Forelimb muscle (tissue), 1 donor: ENCODE results near the gene ZNF598. TPM values are rescaled to one million over a fixed set of nuclear protein-coding genes. Genes with fewer than 3 reads are reported as not detected.
"Not testable (repeated sequence)": the region's sequence is repeated elsewhere in the genome, so short reads cannot be mapped to it uniquely, and the experiment has no call there.

ENCODE experiments used
- DNase-seq: peaks from one replicate; pipeline ENCODE4 v3.0.0-alpha.2; 2013; ENCODE audit warnings: low read depth
- polyA plus RNA-seq: library from polyadenylated mRNA; unstranded; fragments of 120-200 nt; gene quantifications from one replicate; pipeline ENCODE4 v1.2.1, GENCODE V29; 2013; ENCODE audit not compliant: insufficient read length

The ZNF598 gene
- polyA plus RNA-seq, 1 donor, result 24.9 TPM

DNA sequence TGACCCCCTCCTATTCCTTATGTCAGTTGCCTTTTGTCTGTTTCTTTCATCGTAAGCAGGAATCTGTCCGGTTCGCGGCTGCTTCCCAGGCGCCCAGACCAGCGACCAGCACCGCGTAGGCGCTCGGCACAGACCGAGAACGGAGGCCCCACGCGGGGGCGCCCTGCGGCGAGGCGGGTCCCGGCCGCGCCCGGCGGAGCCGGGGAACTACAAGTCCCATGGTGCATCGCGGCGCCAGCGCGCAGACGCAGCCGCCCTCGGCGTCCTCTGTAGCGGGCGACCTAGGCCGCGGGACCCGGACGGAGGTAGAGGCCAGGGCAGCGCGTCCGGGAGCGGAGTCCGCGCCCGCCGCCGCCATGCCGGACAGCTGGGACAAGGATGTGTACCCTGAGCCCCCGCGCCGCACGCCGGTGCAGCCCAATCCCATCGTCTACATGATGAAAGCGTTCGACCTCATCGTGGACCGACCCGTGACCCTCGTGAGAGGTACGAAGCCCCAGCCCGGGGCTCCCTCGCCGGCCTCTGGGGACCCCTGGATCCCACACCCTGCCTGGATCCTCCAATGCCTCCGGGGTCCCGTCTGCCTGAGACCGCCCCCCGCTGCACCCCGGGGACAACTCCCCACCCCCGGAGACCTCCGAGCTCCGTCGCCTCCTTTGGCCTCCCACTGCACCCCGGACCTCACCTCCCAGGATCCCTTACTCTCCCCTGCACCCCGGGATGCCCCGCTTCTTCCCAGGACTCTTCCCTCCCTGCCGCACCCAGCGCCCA is 50.2 kb downstream of the ZNF598 start, which contains the start of gene NDUFB10:
Gene NDUFB10 (plus strand): TSS at position 270 of the 771 bp plus-strand sequence. CDS start 87 bp downstream, at position 357.
- DNase-seq, result peak; percentile 84

DNA sequence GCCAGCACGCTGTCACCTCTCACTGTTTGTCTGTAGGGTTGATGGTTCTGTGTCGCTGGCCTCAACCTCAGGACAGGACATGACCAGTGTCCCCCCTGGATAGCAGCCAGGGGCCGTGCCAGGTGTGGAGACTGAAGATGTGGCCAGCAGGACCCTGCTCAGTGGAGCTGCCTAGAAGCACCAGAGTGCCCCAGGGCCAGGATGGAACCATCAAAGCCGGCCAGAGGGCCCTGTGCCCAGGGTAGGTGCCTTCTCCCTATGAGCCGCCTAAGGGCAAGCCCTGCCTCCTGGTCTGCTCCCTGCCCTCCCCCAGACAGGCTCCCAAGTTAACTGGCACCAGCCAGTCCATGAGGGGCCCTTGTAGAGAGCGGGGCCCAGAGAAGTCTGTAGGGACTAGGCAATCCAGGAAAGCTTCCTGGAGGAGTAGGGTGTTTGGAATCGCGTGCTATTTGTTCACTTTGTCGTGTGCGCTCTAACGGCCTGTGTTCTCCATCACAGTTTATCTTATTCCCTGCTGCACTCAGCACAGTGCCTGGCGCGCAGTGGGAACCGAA is 50.8 kb downstream of the ZNF598 start:
- no peak for DNase-seq

DNA sequence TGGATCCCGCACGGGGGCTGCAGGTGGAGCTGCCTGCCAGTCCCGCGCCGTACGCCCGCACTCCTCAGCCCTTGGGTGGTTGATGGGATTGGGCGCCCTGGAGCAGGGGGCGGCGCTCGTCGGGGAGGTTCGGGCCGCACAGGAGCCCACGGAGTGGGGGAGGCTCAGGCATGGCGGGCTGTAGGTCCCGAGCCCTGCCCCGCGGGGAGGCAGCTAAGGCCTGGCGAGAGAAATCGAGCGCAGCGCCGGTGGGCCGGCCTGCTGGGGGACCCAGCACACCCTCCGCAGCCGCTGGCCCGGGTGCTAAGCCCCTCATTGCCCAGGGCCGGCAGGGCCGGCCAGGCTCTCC is 51.5 kb downstream of the ZNF598 start:
- not testable (repeated sequence) for DNase-seq

DNA sequence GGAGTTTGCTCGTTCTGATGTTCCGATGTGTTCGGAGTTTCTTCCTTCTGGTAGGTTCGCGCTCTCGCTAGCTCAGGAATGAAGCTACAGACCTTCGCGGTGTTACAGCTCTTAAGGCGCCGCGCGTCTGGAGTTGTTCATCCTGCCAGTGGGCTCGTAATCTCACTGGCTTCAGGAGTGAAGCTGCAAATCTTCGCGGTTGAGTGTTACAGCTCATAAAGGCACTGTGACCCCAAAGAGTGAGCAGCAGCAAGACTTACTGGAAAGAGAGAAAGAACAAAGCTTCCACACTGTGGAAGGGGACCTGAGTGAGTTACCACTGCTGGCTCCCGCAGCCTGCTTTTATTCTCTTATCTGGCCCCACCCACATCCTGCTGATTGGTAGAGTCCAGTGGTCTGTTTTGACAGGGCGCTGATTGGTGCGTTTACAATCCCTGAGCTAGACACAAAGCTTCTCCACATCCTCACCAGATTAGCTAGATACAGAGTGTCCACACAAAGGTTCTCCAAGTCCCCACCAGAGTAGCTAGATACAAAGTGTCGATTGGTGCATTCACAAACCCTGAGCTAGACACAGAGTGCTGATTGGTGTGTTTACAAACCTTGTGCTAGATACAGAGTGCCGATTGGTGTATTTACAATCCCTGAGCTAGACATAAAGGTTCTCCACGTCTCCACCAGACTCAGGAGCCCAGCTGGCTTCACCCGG is 52.0 kb downstream of the ZNF598 start:
- not testable (repeated sequence) for DNase-seq

DNA sequence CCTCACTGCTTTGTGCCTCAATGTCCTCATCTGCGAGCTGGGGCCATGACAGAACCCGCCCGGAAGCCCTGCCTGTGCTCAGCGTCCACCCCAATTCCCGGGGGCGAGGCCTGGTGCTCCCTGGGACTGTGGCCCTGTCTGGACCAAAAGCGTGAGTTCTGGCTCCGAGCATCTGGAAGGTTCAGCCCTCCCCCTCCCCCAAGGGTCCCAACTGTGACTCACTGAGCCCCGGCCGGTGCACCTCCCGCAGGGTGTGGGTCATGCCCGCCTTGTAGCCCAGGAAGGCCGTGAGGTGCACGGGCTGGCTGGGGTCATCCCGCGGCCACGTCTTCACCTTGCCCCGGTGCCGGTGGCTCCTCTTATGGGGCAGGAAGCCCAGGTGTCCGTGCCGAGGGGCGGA is 55.9 kb downstream of the ZNF598 start:
- no peak for DNase-seq

DNA sequence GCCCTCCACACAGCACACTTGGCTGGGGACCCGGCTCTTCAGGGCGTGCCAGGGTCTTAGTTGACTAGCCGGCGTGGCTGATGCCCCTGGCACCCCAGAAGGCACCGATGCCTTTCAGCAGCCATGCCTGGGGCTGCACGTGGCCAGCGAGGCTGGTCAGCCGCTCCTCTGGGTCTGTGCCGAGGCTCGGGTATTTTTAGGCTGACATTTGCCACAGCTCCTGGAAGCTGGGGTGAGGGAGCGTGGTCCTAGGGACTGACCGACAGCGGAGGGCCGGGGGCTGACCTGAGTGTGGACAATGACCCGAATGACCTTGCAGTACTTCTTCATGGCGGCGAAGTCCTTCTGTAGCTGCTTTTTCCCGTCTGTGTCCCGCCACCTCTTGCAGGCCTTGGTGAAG is 59.1 kb downstream of the ZNF598 start:
- DNase-seq, result no peak

DNA sequence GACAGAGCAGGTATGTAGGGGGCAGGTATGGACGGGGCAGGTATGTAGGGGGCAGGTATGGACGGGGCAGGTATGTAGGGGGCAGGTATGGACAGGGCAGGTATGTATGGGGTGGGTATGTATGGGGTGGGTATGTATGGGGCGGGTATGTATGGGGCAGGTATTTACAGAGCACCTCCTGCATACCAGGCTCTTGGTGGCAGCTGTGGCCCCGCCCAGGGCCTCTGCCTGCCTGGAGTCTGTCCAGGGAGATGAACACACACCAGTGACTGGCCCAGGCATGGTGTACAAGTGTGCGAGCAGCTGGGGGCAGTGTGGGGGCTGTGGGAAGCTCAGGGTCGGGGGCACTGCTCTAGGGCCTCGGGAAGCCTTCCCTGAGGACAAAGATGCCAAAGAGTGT is 59.6 kb downstream of the ZNF598 start:
- DNase-seq, result no peak

DNA sequence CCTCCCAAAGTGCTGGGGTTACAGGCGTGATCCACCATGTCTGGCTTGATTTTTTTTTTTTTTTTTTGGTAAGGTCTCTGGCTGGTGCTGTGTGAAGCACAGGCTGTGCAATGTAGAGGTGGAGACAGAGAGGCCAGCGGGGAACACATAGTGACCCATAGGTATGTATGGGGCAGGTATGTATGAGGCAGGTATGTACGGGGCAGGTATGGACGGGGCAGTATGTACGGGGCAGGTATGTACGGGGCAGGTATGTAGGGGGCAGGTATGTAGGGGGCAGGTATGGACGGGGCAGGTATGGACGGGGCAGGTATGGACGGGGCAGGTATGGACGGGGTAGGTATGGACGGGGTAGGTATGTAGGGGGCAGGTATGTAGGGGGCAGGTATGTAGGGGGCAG is 60.1 kb downstream of the ZNF598 start:
- DNase-seq, result no peak

Other genes with a start within 250 kb of the ZNF598 start
- 19.5 TPM for gene NME3, start 238.3 kb downstream of the ZNF598 start, polyA plus RNA-seq
- 5.7 TPM for gene EME2, start 237.0 kb downstream of the ZNF598 start, polyA plus RNA-seq
- 42.5 TPM for gene MRPS34, start 236.7 kb downstream of the ZNF598 start, polyA plus RNA-seq
- gene SPSB3, start 227.2 kb downstream of the ZNF598 start, polyA plus RNA-seq, result 24.6 TPM
- 36.9 TPM for gene NUBP2, start 226.9 kb downstream of the ZNF598 start, polyA plus RNA-seq
- gene IGFALS, start 216.1 kb downstream of the ZNF598 start, polyA plus RNA-seq, result 0.44 TPM
- gene HAGH, start 183.0 kb downstream of the ZNF598 start, polyA plus RNA-seq, result 44.3 TPM
- 21.3 TPM for gene FAHD1, start 182.6 kb downstream of the ZNF598 start, polyA plus RNA-seq
- 0.57 TPM for gene MEIOB, start 137.7 kb downstream of the ZNF598 start, polyA plus RNA-seq
- not detected for gene HS3ST6, start 91.4 kb downstream of the ZNF598 start, polyA plus RNA-seq
- gene MSRB1, start 66.6 kb downstream of the ZNF598 start, polyA plus RNA-seq, result 38.3 TPM
- gene RPL3L, start 55.1 kb downstream of the ZNF598 start, polyA plus RNA-seq, result 56.0 TPM
- gene NDUFB10, start 50.3 kb downstream of the ZNF598 start, polyA plus RNA-seq, result 121 TPM
- 3,325 TPM for gene RPS2, start 45.0 kb downstream of the ZNF598 start, polyA plus RNA-seq
- gene RNF151, start 43.0 kb downstream of the ZNF598 start, polyA plus RNA-seq, result not detected
- gene TBL3, start 37.8 kb downstream of the ZNF598 start, polyA plus RNA-seq, result 28.4 TPM
- 1.4 TPM for gene NOXO1, start 28.4 kb downstream of the ZNF598 start, polyA plus RNA-seq
- gene GFER, start 25.6 kb downstream of the ZNF598 start, polyA plus RNA-seq, result 16.2 TPM
- gene SYNGR3, start 19.9 kb downstream of the ZNF598 start, polyA plus RNA-seq, result 1.4 TPM
- gene NPW, start 10.0 kb upstream of the ZNF598 start, polyA plus RNA-seq, result 1.1 TPM
- gene NHERF2, start 17.1 kb upstream of the ZNF598 start, polyA plus RNA-seq, result 36.7 TPM
- gene NTHL1, start 38.0 kb upstream of the ZNF598 start, polyA plus RNA-seq, result 11.2 TPM
- 70.4 TPM for gene TSC2, start 38.2 kb upstream of the ZNF598 start, polyA plus RNA-seq
- 140 TPM for gene PKD1, start 126.1 kb upstream of the ZNF598 start, polyA plus RNA-seq
- 1.0 TPM for gene RAB26, start 138.8 kb upstream of the ZNF598 start, polyA plus RNA-seq
- 43.7 TPM for gene TRAF7, start 146.0 kb upstream of the ZNF598 start, polyA plus RNA-seq
- 2.3 TPM for gene CASKIN1, start 186.8 kb upstream of the ZNF598 start, polyA plus RNA-seq
- gene MLST8, start 195.6 kb upstream of the ZNF598 start, polyA plus RNA-seq, result 29.2 TPM
- 6.2 TPM for gene BRICD5, start 201.0 kb upstream of the ZNF598 start, polyA plus RNA-seq
- gene PGP, start 205.0 kb upstream of the ZNF598 start, polyA plus RNA-seq, result 15.4 TPM
- gene E4F1, start 213.8 kb upstream of the ZNF598 start, polyA plus RNA-seq, result 14.3 TPM
- gene DNASE1L2, start 226.6 kb upstream of the ZNF598 start, polyA plus RNA-seq, result 1.1 TPM
- 56.3 TPM for gene ECI1, start 241.8 kb upstream of the ZNF598 start, polyA plus RNA-seq